DMS114 treated with DMSO at 0.1 percent for 48 hours (cell line): ENCODE data around the gene GCC2.
"Not testable (repeated sequence)": the region's sequence is repeated elsewhere in the genome, so short reads cannot be mapped to it uniquely, and the experiment has no call there.

ENCODE experiments used
- DNase-seq: peaks from one replicate; lab custom pipeline; 2025; ENCODE audit not compliant: unreplicated experiment; lab: John Stamatoyannopoulos, UW

GCC2 gene

GRCh38 chr2:108444941-108445840, 3.8 kb upstream of the GCC2 start:
- no peak for DNase-seq

- DNase-seq, result no peak
These were observed 2.3 kb upstream of the GCC2 start for GRCh38 chr2:108446703-108447102.

GRCh38 chr2:108447947-108448677, 894 bp upstream of the GCC2 start:
- DNase-seq, result no peak

- peak; percentile 4 for DNase-seq
These were observed 564 bp downstream of the GCC2 start for GRCh38 chr2:108449410-108450130.

GRCh38 chr2:108450863-108451262, 1.9 kb downstream of the GCC2 start:
- no peak for DNase-seq

GRCh38 chr2:108451976-108452375, 3.0 kb downstream of the GCC2 start:
- no peak for DNase-seq

GRCh38 chr2:108453530-108453929, 4.5 kb downstream of the GCC2 start:
- not testable (repeated sequence) for DNase-seq

GRCh38 chr2:108454440-108454839, 5.4 kb downstream of the GCC2 start:
- DNase-seq, result no peak

GRCh38 chr2:108455571-108455970, 6.6 kb downstream of the GCC2 start:
- DNase-seq, result no peak

GRCh38 chr2:108458082-108458481, 9.1 kb downstream of the GCC2 start:
- DNase-seq, result no peak

GRCh38 chr2:108459441-108459840, 10.4 kb downstream of the GCC2 start:
- no peak for DNase-seq

- DNase-seq, result no peak
These were observed 11.5 kb downstream of the GCC2 start for GRCh38 chr2:108460345-108461037.

- no peak for DNase-seq
These were observed 28.1 kb downstream of the GCC2 start for GRCh38 chr2:108477099-108477498.

- no peak for DNase-seq
These were observed 36.2 kb downstream of the GCC2 start for GRCh38 chr2:108485253-108485652.

- no peak for DNase-seq
These were observed 41.6 kb downstream of the GCC2 start for GRCh38 chr2:108490506-108491122.

- no peak for DNase-seq
These were observed 42.8 kb downstream of the GCC2 start for GRCh38 chr2:108491848-108492247.

GRCh38 chr2:108492364-108492763, 43.4 kb downstream of the GCC2 start:
- DNase-seq, result no peak

GRCh38 chr2:108496167-108496566, 47.2 kb downstream of the GCC2 start:
- DNase-seq, result not testable (repeated sequence)

GRCh38 chr2:108507620-108508019, 58.6 kb downstream of the GCC2 start:
- not testable (repeated sequence) for DNase-seq

- DNase-seq, result not testable (repeated sequence)
These were observed 63.4 kb downstream of the GCC2 start for GRCh38 chr2:108512431-108512830.
